GM19023 (cell line): ENCODE data around the gene ASPSCR1.

Source experiments
- ATAC-seq: cut with Tn5 transposase; IDR thresholded peaks from one replicate; pipeline ENCODE4 v1.9.1; 2021; ENCODE audit warnings: mild to moderate bottlenecking, moderate library complexity; ENCODE audit not compliant: unreplicated experiment

Gene ASPSCR1

GRCh38 chr17:82051776-82052637, 74.6 kb downstream of the ASPSCR1 start, which contains the start of the genes GPS1 and RFNG:
GPS1 (plus strand) TSS chr17:82051898; CDS start chr17:82051932, 34 bp downstream.
RFNG (minus strand) TSS chr17:82051811; CDS start chr17:82051766, 45 bp downstream.
- no peak for ATAC-seq

DNA sequence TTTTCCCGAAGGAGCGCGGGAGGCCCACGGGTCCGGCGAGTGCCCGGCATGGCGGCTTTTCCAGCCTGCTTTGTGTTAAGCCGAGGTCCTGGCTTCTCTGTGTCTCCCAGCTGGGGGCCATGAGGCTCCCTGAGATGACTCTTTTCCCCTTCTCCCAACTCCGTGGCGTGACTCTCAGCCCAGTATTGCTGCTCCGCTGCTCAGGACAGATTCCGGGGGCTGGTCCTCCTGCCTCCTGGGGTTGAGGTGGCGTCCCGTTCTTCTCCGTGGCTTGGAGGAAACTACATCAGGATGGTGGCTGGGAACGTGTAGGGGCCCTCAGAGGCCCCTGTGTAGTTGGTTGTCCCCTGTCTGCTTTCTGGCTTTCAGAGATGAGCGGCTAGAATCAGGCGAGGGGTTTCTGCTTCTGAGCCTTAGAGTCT, 75.2 kb downstream of the ASPSCR1 start:
- ATAC-seq = no peak

- no peak for ATAC-seq
Observed at GRCh38 chr17:82053130-82053529, 75.7 kb downstream of the ASPSCR1 start.

DNA sequence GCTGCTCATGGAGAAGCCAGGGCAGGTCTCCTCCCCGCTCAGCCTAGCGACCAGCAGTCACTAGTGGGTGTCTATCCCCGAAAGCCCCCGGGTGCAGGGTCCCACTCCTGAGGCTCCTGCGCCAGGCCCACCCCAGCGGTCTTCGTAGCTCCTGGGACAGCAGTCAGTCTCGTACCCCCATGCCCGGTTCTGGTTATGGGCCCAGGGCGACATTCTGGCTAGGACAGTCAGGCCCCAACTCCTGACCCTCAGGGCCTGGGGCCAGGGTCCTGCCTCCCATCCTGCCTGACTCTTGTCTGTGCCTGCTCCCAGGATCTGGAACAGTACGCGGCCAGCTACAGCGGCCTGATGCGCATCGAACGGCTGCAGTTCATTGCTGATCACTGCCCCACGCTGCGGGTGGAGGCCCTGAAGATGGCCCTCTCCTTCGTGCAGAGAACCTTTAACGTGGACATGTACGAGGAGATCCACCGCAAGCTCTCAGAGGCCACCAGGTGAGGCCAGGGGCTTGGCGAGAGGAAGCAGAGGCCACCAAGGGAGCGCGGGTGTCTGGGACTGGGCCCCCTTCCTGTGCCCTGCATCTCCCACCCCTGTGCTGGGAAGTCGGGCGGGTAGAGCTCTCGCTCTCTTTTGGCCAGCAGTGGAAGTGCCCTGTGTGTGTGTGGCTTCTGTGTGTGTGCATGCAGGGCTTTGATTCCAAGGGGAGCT, 76.3 kb downstream of the ASPSCR1 start:
- no peak for ATAC-seq

GRCh38 chr17:82054351-82055022, 77.1 kb downstream of the ASPSCR1 start:
- no peak for ATAC-seq

DNA sequence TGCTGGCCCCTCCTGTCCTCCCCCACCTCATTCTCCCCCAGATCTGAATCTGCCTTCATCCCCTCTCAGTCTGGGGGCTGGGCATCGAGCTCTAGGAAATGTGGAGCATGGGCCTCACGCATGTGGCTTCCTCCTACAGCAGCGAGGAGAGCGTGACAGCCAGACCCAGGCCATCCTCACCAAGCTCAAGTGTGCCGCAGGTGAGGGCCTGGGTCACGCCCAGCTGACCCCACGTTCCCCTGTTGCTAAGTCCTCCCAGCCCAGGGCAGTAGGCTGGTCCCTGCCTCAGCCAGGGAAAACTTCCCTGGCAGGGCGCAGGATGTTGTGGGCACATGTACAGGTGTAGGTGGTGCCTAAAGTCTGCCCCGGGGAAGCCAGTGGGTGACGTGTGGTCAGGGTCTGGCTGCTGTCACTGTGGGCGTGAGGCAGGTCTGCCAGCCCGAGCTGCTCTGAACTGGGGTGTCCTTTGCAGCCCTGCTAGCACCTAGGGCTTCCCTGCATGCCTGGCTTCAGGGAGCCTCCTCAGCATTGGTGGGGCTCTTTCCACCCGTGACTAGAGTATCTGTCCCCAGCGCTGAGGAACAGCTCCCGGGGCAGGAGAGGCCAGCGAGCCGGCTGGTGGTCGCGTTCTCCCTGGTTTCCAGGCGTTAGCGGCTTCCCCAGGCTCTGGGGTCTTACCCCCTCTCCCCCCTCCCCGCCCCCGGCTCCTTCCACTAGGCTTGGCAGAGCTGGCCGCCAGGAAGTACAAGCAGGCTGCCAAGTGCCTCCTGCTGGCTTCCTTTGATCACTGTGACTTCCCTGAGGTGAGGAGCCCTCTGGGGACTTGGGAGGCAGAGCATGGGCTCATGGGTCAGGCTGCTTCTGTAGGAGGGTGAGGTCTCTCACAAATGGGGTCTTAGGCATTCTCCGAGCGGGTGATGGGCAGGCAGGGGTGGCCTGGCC, 77.9 kb downstream of the ASPSCR1 start:
- no peak for ATAC-seq

- no peak for ATAC-seq
Observed at GRCh38 chr17:82055965-82056728, 78.7 kb downstream of the ASPSCR1 start.

DNA sequence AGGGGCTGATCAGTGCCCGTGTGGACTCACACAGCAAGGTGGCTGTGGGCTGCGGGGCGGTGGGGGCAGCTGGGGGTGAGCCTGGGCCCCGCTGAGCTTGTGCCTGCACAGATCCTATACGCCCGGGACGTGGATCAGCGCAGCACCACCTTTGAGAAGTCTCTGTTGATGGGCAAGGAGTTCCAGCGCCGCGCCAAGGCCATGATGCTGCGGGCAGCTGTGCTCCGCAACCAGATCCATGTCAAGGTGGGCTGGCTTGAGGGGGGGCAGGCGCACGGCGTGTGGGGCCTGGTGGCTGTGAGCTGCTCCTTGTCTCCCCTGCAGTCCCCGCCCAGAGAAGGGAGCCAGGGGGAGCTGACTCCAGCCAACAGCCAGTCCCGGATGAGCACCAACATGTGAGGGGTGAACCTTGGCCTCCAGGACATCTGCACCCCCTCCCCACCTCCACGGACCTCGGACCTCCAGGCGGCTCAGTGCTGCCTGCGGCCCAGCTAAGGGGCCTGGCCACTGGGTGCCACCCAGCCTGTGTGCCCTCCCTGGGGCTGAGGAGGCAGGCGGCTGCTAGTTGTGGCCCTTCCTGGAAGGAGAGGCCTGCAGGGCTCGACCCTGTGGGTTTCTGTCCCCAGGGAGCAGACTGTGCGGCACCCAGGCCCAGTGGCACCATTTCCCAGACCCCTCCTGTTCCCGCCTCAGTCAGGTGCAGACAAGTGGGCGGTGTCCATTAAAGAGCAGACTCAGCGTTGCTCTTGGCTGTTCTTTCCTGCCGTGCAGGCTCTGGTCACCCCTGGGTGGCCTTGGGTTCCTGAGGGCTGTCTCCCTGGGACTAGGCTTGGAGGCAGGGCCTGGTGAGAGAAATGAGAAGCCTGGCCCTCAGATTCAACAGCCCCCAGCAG, 79.5 kb downstream of the ASPSCR1 start:
- no peak for ATAC-seq

DNA sequence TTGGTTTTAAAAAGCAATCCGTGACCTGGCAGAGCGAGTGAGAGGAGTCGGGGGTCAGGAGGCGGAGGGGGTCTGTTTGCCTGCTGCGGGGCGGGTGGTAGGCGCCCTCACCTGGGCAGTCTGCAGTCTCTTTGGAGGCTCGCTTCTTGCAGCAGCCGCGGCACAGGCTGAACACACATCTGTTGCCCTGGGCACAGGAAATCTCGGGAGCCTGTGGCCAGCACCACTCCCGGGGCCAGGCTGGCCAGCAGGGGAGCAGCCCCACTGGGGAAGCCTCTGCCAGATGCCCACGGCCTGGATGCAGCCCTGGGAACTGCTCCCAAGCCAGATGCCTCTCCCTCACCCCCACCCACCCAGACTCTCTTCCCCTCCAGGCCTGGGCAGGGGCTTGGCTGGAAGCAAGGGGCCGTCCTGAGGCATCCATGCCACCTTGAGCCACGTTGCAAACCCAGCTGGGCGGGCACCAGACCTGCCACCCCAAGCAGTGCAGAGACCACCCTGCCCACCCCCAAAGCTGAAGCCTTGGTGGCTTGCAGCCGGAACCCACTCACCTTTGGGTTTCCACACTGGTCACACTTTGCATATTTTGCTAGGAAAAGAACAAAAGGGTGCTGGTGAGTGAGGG, 80.9 kb downstream of the ASPSCR1 start:
- no peak for ATAC-seq

GRCh38 chr17:82058855-82059249, 81.4 kb downstream of the ASPSCR1 start:
- no peak for ATAC-seq

DNA sequence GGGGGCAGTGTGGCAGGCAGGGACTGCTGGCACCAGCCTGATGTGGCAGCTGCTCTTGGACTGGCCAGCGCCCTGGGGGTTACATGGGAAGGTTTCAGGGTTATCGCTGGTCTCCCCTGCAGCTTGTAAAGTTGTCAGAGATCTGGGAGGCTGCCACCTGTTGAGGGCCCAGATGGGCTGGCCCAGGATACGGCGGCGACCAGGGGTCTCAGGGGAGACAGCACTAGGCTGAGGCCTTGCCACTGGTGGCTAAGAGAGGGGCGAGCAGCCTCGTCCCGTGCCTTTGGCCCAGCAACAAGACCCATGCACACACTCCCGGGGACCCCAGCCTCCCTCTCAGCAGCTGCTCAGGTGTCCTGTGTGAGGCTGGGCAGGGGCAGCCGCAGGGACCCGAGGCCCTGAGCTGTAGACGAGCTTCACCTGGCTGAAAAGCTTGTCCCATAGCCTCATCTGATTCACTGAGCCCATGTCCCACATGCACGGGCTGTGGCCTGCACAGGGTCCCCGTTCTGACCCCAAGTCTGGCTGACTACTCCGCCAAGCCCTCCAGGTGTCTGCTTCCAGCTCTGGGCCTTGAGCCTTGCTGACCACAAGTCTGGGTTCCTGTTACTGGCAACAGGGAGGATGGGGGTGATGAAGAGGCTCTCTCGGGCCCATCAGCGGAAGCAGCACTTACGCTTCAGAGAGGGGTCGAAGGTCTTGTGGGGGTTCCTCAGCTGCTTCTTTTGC, 82.0 kb downstream of the ASPSCR1 start:
- no peak for ATAC-seq

GRCh38 chr17:82060001-82060380, 82.6 kb downstream of the ASPSCR1 start:
- no peak for ATAC-seq

DNA sequence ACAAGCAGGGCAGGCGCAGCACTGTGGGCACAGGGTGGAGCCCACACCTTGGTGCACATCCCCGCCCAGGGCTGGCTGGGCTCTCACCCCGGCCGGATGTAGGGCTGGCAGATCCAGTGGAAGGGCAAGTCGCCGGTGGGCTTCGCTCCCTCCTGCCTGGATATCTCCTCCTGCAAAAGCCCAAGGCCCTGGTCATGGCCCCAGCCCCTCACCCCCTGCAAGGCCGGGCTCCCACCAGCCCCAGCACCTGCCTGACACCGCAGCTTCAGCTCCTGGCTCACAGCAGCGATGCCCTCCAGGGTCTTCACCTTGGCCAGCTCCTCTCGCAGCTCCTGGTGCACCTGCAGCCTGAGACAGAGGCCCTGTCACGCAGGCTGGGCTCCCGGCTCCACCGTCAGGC, 83.2 kb downstream of the ASPSCR1 start:
- ATAC-seq = no peak

GRCh38 chr17:82061047-82061925, 83.9 kb downstream of the ASPSCR1 start:
- no peak for ATAC-seq

DNA sequence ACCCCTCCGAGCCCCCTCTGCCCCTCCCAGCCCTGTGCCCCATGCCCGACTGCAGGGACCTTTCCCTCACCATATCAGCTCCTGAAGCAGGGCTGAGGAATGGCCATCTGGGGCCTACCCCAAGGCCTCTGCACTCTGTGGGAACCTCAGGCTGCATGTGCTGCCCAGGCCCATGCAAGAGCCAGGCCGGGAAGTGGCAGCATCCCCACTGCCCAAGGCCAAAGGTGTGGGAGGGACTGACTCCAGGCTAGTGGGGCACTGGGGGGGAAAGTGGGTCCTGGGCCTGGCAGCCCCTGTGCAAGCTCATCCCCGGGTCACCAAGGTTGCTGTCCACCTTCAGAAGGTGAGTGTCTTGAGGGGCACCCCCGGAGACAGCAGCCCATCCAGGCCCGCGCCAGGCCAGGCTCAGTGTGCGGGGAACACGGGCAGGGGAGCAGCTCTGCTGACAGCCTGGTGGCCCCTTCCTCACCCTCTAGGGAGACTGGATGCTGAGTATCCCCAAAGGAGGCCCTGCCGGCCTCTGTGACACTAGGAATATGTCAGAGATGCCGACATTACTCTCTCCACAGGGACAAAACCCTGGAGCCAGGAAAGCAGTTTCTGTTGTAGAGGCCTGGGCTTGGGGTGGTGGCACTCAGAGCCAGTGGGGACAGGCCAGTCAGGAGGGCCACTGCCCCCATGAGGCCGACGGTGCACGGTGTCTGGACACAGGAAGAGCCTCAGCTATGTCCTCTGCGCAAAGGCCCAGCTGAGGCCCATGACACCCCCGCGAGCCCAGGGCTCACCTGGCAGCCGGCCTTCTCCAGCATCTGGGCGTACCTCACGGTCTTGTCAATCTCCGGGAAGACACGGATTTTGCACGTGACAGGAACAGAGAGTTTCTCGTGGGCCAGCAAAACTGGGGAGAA, 84.9 kb downstream of the ASPSCR1 start:
- no peak for ATAC-seq

DNA sequence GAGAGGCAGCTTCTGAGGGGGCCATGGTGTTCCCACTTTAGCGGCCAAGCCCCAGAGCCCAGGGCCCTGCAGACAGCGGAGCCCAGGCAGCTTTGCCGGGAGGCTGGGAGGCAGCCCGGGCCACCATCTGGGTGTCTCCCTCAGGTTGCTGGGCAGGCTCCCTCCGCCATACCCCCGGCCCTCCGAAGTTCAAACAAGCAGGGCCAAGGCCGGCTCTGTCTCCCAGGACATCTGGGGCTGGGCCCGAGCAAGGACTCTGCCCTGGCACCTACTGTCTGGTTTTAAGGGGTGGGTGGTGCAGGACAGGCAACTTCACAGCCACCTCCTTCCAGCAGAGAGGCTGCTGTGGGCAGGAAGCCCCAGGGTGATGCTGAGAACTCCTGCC, 85.5 kb downstream of the ASPSCR1 start:
- no peak for ATAC-seq
